Breast epithelium (tissue), 4 donors: ENCODE measurements around the gene EEF1G. TPM values are rescaled to one million over a fixed set of nuclear protein-coding genes. Genes with fewer than 3 reads are reported as not detected.

Experiments
- DNase-seq, 2 donors: peaks; one replicate each; pipeline ENCODE4 v3.0.0-alpha.2; 2019; ENCODE audit warnings: low spot score in 2 of 2
- H3K27ac ChIP-seq, 2 donors: fragments of 200-600 bp; sonication (generic) in 1 of 2; one replicate each; pipeline ENCODE4 v1.5.1; 2016 to 2019; ENCODE audit warnings: mild to moderate bottlenecking in 1 of 2
- H3K27me3 ChIP-seq, 2 donors: fragments of 200-600 bp; sonication (generic) in 1 of 2; one replicate each; pipeline versions ENCODE4 v1.5.1 to v1.6.0; 2017 to 2019; ENCODE audit warnings: control low read depth in 1 of 2, mild to moderate bottlenecking in 1 of 2
- H3K36me3 ChIP-seq: fragments of 200-600 bp; one replicate; pipeline ENCODE4 v1.5.1; 2019
- H3K4me1 ChIP-seq, 2 donors: fragments of 200-600 bp; sonication (generic); one replicate each; pipeline ENCODE4 v1.5.1; 2016 to 2019; ENCODE audit warnings: control low read depth in 1 of 2
- H3K4me3 ChIP-seq, 3 donors: fragments of 200-600 bp; sonication (generic); 1 replicate in 2 of 3; 2 replicates in 1 of 3; pipeline ENCODE4 v1.5.1; 2016 to 2019; ENCODE audit warnings: mild to moderate bottlenecking in 3 of 3, moderate library complexity in 2 of 3
- H3K9me3 ChIP-seq, 2 donors: fragments of 200-600 bp; sonication (generic) in 1 of 2; one replicate each; pipeline ENCODE4 v1.5.1; 2016 to 2019; ENCODE audit warnings: control low read depth in 1 of 2
- CTCF ChIP-seq, 3 donors: fragments of 450-650 bp; IDR thresholded peaks; one replicate each; pipeline ENCODE4 v1.5.1; 2016 to 2017; ENCODE audit warnings: antibody characterized with exemption in 3 of 3, mild to moderate bottlenecking in 3 of 3, moderate library complexity in 3 of 3
- POLR2A ChIP-seq: fragments of 450-650 bp; IDR thresholded peaks from one replicate; pipeline ENCODE4 v1.6.1; 2016; ENCODE audit warnings: antibody characterized with exemption, mild to moderate bottlenecking, moderate library complexity
- POLR2AphosphoS5 ChIP-seq, 3 donors: sonication (generic); formaldehyde crosslinking; IDR thresholded peaks; one replicate each; pipeline ENCODE4 v1.6.1; 2017; ENCODE audit warnings: antibody characterized with exemption in 3 of 3
- intact Hi-C: fragments of 100-400 bp; cut with DNase I; formaldehyde crosslinking; loops from one replicate; pipeline ENCODE4 v1.15.1; 2023; ENCODE audit warnings: low total_unique reads
- total RNA-seq, 3 donors: library from RNA; depleted of rRNA; stranded (reverse); fragments of >200 nt; gene quantifications; one replicate each; pipeline ENCODE4 v1.1.0, GENCODE V29; 2016

Gene EEF1G
- total RNA-seq, 3 donors from 2014 or later = 1,312 to 1,961 (median 1,794) TPM

- intact Hi-C loops = no loop called here
- Histone ChIP-seq H3K27ac (no peak overlapping the region), H3K4me1 (peaks cover 1 to 5% of the 10 kb centered on the region in 2 donors), H3K36me3 (no peaks in the 10 kb centered on the region), H3K9me3 (no peaks in the 10 kb centered on the region), H3K4me3 (no peak overlapping the region), H3K27me3 (no peaks in the 10 kb centered on the region)
- no peak for TF ChIP-seq POLR2AphosphoS5 (IDR thresholded peaks at IDR 0.05)
- no peak for TF ChIP-seq CTCF (IDR thresholded peaks at IDR 0.05)
- no peak for TF ChIP-seq POLR2A
- no peak for DNase-seq
Observed at GRCh38 chr11:62605902-62606301, 32.2 kb upstream of the EEF1G start.

- intact Hi-C loops = no loop called here
- TF ChIP-seq POLR2A (no peak), POLR2AphosphoS5 (IDR thresholded peaks at IDR 0.05) (no peak), CTCF (IDR thresholded peaks at IDR 0.05) (no peak)
- no peaks in the 10 kb centered on the region for H3K36me3 ChIP-seq
- no peak for DNase-seq
- H3K27ac ChIP-seq = no peak overlapping the region
- H3K9me3 ChIP-seq = no peaks in the 10 kb centered on the region
- H3K27me3 ChIP-seq = no peaks in the 10 kb centered on the region
- H3K4me1 ChIP-seq = peaks cover 0 to 6% of the 10 kb centered on the region in 2 donors
- no peak overlapping the region for H3K4me3 ChIP-seq
Observed at GRCh38 chr11:62605467-62605866, 31.8 kb upstream of the EEF1G start.

GRCh38 chr11:62604460-62605120 is 30.9 kb upstream of the EEF1G start:
- Histone ChIP-seq H3K4me3 (no peak overlapping the region), H3K9me3 (no peaks in the 10 kb centered on the region), H3K36me3 (no peaks in the 10 kb centered on the region), H3K27me3 (no peaks in the 10 kb centered on the region), H3K27ac (no peak overlapping the region), H3K4me1 (peaks cover 3 to 15% of the 10 kb centered on the region in 2 donors)
- no peak for DNase-seq
- TF ChIP-seq POLR2A (no peak), POLR2AphosphoS5 (IDR thresholded peaks at IDR 0.05) (no peak), CTCF (IDR thresholded peaks at IDR 0.05) (no peak)
- intact Hi-C loops = no loop called here

GRCh38 chr11:62603776-62604299 is 30.1 kb upstream of the EEF1G start:
- Histone ChIP-seq H3K4me3 (no peak overlapping the region), H3K36me3 (no peaks in the 10 kb centered on the region), H3K27ac (peak overlapping the region; percentile 95 to 96), H3K9me3 (no peaks in the 10 kb centered on the region), H3K4me1 (peaks cover 3 to 22% of the 10 kb centered on the region in 2 donors), H3K27me3 (no peaks in the 10 kb centered on the region)
- no peak for TF ChIP-seq CTCF (IDR thresholded peaks at IDR 0.05)
- TF ChIP-seq POLR2AphosphoS5 (IDR thresholded peaks at IDR 0.05) = no peak
- no peak for TF ChIP-seq POLR2A
- intact Hi-C loops = no loop called here
- DNase-seq = no peak

- no peak for DNase-seq
- Histone ChIP-seq H3K4me3 (peak overlapping the region; percentile 63 to 96 (median 91)), H3K9me3 (no peaks in the 10 kb centered on the region), H3K36me3 (no peaks in the 10 kb centered on the region), H3K4me1 (peaks cover 3 to 22% of the 10 kb centered on the region in 2 donors), H3K27ac (peak overlapping the region; percentile 95 to 96), H3K27me3 (no peaks in the 10 kb centered on the region)
- intact Hi-C loops = no loop called here
- TF ChIP-seq POLR2AphosphoS5 (IDR thresholded peaks at IDR 0.05) (no peak), CTCF (IDR thresholded peaks at IDR 0.05) (no peak), POLR2A (no peak)
Observed at GRCh38 chr11:62603072-62603408, 29.3 kb upstream of the EEF1G start.
